Keratinocyte (primary cell): ENCODE results near the gene FGF7. TPM values are rescaled to one million over a fixed set of nuclear protein-coding genes. Genes with fewer than 3 reads are reported as not detected.
"Not testable (repeated sequence)": the region's sequence is repeated elsewhere in the genome, so short reads cannot be mapped to it uniquely, and the experiment has no call there.

Experiments used
- DNase-seq: peaks from one replicate; pipeline ENCODE4 v3.0.0-alpha.2; 2011; ENCODE audit warnings: low read depth, missing footprints, low spot score
- FAIRE-seq: peaks from 2 replicates; lab custom pipeline; 2011; peaks lifted over from hg19 to GRCh38; lab: Jason Lieb, UNC
- H2AFZ ChIP-seq: 2 replicates; pipeline ENCODE4 v1.6.0; 2012; ENCODE audit warnings: low read length, control low read depth, inconsistent platforms; ENCODE audit not compliant: control insufficient read depth
- H3K27ac ChIP-seq: 2 replicates; pipeline ENCODE4 v1.5.1; 2011; ENCODE audit warnings: low read length; ENCODE audit not compliant: control insufficient read depth, insufficient read depth
- H3K27me3 ChIP-seq: 3 replicates; pipeline ENCODE4 v1.6.0; 2011; ENCODE audit warnings: low read length; ENCODE audit not compliant: control insufficient read depth, insufficient read depth; ENCODE audit errors: extremely low read depth
- H3K36me3 ChIP-seq, 2 experiments: 2 replicates in 1 of 2; 3 replicates in 1 of 2; pipeline ENCODE4 v1.5.1; 2011; ENCODE audit warnings: low read length in 2 of 2, mild to moderate bottlenecking in 1 of 2; ENCODE audit not compliant: control insufficient read depth in 2 of 2, insufficient read depth in 2 of 2; ENCODE audit errors: extremely low read depth in 1 of 2
- H3K4me1 ChIP-seq: 3 replicates; pipeline ENCODE4 v1.5.1; 2011; ENCODE audit warnings: low read length; ENCODE audit not compliant: control insufficient read depth, insufficient read depth; ENCODE audit errors: extremely low read depth
- H3K4me2 ChIP-seq: 3 replicates; pipeline ENCODE4 v1.6.0; 2011; ENCODE audit warnings: low read depth, low read length; ENCODE audit not compliant: control insufficient read depth, insufficient read depth; ENCODE audit errors: extremely low read depth
- H3K4me3 ChIP-seq, 3 experiments: fragments of 200-600 bp in 1 of 3; sonication (generic) in 1 of 3; 2 replicates in 2 of 3; 3 replicates in 1 of 3; pipeline ENCODE4 v1.5.1; 2011 to 2016; ENCODE audit warnings: low read length in 3 of 3, mild to moderate bottlenecking in 3 of 3, control low read depth in 2 of 3, inconsistent platforms in 1 of 3, low read depth in 1 of 3, mixed read lengths in 1 of 3, mixed run types in 1 of 3, moderate library complexity in 1 of 3; ENCODE audit not compliant: control insufficient read depth in 2 of 3, insufficient read depth in 2 of 3; ENCODE audit errors: extremely low read depth in 1 of 3
- H3K79me2 ChIP-seq: 2 replicates; pipeline ENCODE4 v1.6.0; 2012; ENCODE audit warnings: low read length; ENCODE audit not compliant: control insufficient read depth, insufficient read depth
- H3K9ac ChIP-seq: 3 replicates; pipeline ENCODE4 v1.6.0; 2011; ENCODE audit warnings: low read length; ENCODE audit not compliant: control insufficient read depth, insufficient read depth; ENCODE audit errors: extremely low read depth
- H3K9me1 ChIP-seq: 3 replicates; pipeline ENCODE4 v1.6.0; 2011; ENCODE audit warnings: low read length; ENCODE audit not compliant: control insufficient read depth, insufficient read depth; ENCODE audit errors: extremely low read depth
- H3K9me3 ChIP-seq: 2 replicates; pipeline ENCODE4 v1.5.1; 2012; ENCODE audit warnings: low read depth, low read length; ENCODE audit not compliant: control insufficient read depth
- H4K20me1 ChIP-seq: 3 replicates; pipeline ENCODE4 v1.6.0; 2011; ENCODE audit warnings: low read length; ENCODE audit not compliant: control insufficient read depth, insufficient read depth; ENCODE audit errors: extremely low read depth
- CTCF ChIP-seq, 3 experiments: IDR thresholded peaks in 1 of 3; conservative IDR thresholded peaks in 1 of 3; optimal IDR thresholded peaks in 1 of 3; 2 replicates in 2 of 3; 3 replicates in 1 of 3; pipeline versions ENCODE3 to v1.5.1; 2011; ENCODE audit warnings: low read length in 3 of 3, mild to moderate bottlenecking in 3 of 3, moderate library complexity in 2 of 3, control low read depth in 1 of 3, inconsistent platforms in 1 of 3; ENCODE audit not compliant: insufficient read depth in 2 of 3; ENCODE audit errors: extremely low read depth in 1 of 3
- EZH2 ChIP-seq: IDR thresholded peaks from one replicate; pipeline ENCODE4 v1.6.1; 2012; ENCODE audit warnings: inconsistent platforms, mild to moderate bottlenecking, low read length, moderate library complexity
- dilution Hi-C: fragments of 300-500 bp; cut with MboI; formaldehyde crosslinking; loops from one replicate; pipeline ENCODE4 v1.7.0; 2020; ENCODE audit warnings: low sequenced_read_pairs; ENCODE audit not compliant: extremely low pct_ligation_motif_present
- polyA plus RNA-seq, 5 experiments: library from polyadenylated mRNA; depleted of rRNA in 3 of 5; stranded (reverse) in 3 of 5; stranded (forward) in 1 of 5; unstranded in 1 of 5; fragments of >200 nt; gene quantifications; 1 replicate in 1 of 5; 2 replicates in 3 of 5; 3 replicates in 1 of 5; pipeline versions ENCODE4 v1.2.1 to v1.2.3, GENCODE V29; 2011 to 2012; ENCODE audit warnings: missing spikeins in 2 of 5, low read depth in 1 of 5, low replicate concordance in 1 of 5

FGF7 gene
- polyA plus RNA-seq, 1 donor (not counting 4 experiments of a cell fraction or from before 2014, with no cell fraction given) = not detected

GRCh38 chr15:49383266-49383665 lies 39.8 kb upstream of the FGF7 start:
- Histone ChIP-seq H3K4me2 (no peak overlapping the region), H3K36me3 (no peaks in the 10 kb centered on the region), H3K27me3 (no peaks in the 10 kb centered on the region), H4K20me1 (no peaks in the 10 kb centered on the region), H3K27ac (no peak overlapping the region), H2AFZ (no peak overlapping the region), H3K9me1 (no peaks in the 10 kb centered on the region), H3K79me2 (no peaks in the 10 kb centered on the region), H3K9ac (no peak overlapping the region), H3K4me3 (no peak overlapping the region), H3K4me1 (no peaks in the 10 kb centered on the region), H3K9me3 (no peaks in the 10 kb centered on the region)
- no peak for DNase-seq
- TF ChIP-seq EZH2 (no peak), CTCF (optimal IDR thresholded peaks at IDR 0.05 in 1 of 3, IDR thresholded peaks at IDR 0.05 in 1 of 3, conservative IDR thresholded peaks at IDR 0.05 in 1 of 3; ENCODE audit: extremely low read depth in 1 of 3, insufficient read depth in 2 of 3, low read length in 3 of 3) (no peak)
- no peak for FAIRE-seq
- dilution Hi-C loops = no loop called here

DNA sequence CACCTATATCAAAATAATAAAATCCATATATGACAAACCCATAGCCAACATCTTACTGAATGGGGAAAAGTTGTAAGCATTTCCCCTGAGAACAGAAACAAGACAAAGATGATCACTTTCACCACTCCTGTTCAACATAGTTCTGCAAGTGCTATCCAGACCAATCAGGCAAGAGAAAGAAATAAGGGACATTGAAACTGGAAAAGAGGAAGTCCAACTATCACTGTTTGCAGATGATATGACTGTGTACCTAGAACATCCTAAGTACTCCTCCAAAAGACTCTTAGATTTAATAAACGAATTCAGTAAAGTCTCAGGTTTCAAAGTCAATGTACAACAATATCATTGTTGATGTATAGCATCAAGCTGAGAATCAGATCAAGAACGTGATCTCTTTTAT lies 35.6 kb upstream of the FGF7 start:
- no peaks in the 10 kb centered on the region for H3K36me3 ChIP-seq
- no peak for FAIRE-seq
- no peaks in the 10 kb centered on the region for H3K9me1 ChIP-seq
- H3K9ac ChIP-seq = no peak overlapping the region
- H2AFZ ChIP-seq = no peak overlapping the region
- H3K27ac ChIP-seq = no peak overlapping the region
- no peak overlapping the region for H3K4me3 ChIP-seq
- TF ChIP-seq CTCF (optimal IDR thresholded peaks at IDR 0.05 in 1 of 3, IDR thresholded peaks at IDR 0.05 in 1 of 3, conservative IDR thresholded peaks at IDR 0.05 in 1 of 3; ENCODE audit: extremely low read depth in 1 of 3, insufficient read depth in 2 of 3, low read length in 3 of 3) (no peak), EZH2 (no peak)
- no peaks in the 10 kb centered on the region for H4K20me1 ChIP-seq
- no peak overlapping the region for H3K4me2 ChIP-seq
- no peak for DNase-seq
- H3K9me3 ChIP-seq = no peaks in the 10 kb centered on the region
- H3K79me2 ChIP-seq = no peaks in the 10 kb centered on the region
- dilution Hi-C loops = no loop called here
- H3K4me1 ChIP-seq = no peaks in the 10 kb centered on the region
- no peaks in the 10 kb centered on the region for H3K27me3 ChIP-seq

DNA sequence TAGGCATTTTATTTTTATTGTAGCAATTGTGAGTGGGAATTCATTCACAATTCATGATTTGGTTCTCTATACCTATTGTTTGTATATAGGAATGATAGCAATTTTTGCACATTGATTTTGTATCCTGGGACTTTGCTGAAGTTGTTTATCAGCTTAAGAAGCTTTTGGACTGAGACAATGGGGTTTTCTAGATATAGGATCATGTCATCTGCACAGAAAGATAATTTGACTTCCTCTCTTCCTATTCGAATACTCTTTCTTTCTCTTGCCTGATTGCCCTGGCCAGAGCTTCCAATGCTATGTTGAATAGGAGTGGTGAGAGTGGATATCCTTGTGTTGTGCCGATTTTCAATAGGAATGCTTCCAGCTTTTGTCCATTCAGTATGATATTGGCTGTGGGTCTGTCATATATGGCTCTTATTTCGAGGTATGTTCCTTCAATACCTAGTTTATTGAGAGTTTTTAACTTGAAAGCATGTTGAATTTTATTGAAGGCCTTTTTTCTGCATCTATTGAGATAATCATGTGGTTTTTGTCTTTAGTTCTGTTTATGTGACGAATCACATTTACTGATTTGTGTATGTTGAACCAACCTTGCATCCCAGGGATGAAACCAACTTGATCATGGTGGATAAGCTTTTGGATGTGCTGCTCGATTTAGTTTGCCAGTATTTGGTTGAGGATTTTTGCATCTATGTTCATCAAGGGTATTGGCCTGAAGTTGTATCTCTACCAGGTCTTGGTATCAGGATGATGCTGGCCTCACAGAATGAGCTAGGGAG lies 20.3 kb upstream of the FGF7 start:
- H3K9me3 ChIP-seq, H3K27ac ChIP-seq, FAIRE-seq, H3K79me2 ChIP-seq, H3K27me3 ChIP-seq, H3K9ac ChIP-seq, H3K4me1 ChIP-seq, H2AFZ ChIP-seq, H3K4me2 ChIP-seq, H3K4me3 ChIP-seq, dilution Hi-C loops, DNase-seq, H3K9me1 ChIP-seq, H3K36me3 ChIP-seq, H4K20me1 ChIP-seq: not testable (repeated sequence)
